ENCODE data around the gene CAMLG.
"Not testable (repeated sequence)": the region's sequence is repeated elsewhere in the genome, so short reads cannot be mapped to it uniquely, and the experiment has no call there.

The CAMLG gene

DNA sequence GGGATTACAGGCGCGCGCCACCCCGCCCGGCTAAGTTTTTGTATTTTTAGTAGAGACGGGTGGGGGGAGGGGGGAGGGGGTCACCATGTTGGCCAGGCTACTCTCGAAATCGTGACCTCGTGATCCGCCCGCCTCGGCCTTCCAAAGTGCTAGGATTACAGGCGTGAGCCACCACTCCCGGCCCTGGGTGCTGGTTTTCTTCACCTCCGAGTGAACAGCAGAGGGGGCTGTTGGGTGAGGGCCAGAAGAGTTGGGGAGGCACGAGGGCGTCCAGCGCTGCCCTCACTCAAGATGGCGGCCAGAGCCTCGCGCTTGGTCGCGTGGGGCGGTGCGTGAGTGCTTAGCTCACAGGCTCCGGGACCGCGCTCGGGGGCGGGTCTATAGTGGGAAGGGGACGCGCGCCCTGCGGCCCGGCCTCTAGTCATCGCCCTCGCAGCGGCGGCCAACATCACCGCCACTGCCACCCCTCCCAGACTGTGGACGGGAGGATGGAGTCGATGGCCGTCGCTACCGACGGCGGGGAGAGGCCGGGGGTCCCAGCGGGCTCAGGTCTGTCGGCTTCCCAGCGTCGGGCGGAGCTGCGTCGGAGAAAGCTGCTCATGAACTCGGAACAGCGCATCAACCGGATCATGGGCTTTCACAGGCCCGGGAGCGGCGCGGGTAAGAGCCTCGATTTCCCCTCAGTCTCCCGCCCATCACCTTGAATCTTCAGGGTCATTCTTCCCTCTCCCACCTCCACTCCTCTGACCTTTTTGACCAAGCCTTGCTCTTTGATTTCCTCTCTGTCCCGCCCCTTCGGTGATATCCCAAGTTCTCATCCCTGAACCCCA, at the start of gene CAMLG:
CAMLG (plus strand) TSS at position 416 of the 830 bp plus-strand sequence; CDS start at position 489, 73 bp downstream.
- peak; percentile 97 to 98 for DNase-seq

GRCh38 chr5:134690144-134690543, 48.2 kb upstream of the CAMLG start:
- DNase-seq: not testable (repeated sequence)

GRCh38 chr5:134692722-134693121, 45.6 kb upstream of the CAMLG start:
- DNase-seq: no peak

DNA sequence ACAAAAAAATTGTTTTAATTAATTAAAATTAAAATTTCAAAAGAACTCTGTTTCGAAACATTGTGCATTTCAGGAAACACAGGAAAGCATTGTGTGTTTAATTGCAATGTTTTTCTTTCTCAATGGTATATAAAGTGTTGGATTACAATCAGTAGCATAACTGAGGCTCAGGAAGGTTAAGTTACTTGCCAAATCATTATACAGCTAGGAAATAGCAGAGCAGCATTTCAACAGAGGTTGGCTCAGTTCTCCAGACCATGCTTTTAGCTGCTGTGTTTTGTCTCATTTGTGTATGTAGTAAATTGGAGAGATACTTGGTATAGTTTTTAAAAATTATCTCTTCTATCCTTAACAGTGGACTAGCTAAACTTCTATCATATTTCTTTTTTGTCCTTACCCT, 30.0 kb upstream of the CAMLG start:
- DNase-seq: no peak

DNA sequence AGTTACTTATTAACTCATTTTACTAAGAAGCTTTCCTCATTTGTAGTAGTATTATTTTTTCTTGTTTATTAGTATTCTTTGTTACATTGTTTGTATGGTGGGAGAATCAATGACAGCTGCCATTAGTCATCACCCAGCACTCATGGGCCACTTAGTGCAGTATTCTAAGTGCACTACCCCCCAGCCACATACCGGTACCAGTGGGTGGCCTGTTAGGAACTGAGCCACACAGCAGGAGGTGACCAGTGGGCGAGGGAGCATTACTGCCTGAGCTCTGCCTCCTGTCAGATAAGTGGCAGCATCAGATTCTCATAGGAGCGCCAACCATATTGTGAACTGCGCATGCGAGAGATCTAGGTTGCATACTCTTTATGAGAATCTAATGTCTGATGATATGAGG, 24.2 kb upstream of the CAMLG start:
- no peak for DNase-seq

DNA sequence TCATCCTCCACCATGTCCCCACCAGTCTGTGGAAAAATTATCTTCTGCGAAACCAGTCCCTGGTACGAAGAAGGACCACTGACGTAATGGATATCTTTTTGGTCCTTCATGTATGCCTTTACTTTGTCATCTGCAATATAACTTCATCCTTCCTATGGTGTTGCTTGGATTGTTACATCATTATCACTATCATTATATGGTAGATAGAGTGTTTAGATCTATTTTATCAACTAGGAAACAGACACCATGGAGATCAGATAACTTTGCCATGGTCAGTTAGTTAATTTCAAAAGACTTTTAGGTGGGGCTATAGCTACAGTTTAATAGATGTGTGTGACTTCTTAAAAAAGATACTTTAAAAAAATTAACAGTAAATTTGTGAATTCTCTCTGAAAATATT, 23.8 kb upstream of the CAMLG start:
- no peak for DNase-seq

GRCh38 chr5:134715466-134715865, 22.9 kb upstream of the CAMLG start:
- not testable (repeated sequence) for DNase-seq

DNA sequence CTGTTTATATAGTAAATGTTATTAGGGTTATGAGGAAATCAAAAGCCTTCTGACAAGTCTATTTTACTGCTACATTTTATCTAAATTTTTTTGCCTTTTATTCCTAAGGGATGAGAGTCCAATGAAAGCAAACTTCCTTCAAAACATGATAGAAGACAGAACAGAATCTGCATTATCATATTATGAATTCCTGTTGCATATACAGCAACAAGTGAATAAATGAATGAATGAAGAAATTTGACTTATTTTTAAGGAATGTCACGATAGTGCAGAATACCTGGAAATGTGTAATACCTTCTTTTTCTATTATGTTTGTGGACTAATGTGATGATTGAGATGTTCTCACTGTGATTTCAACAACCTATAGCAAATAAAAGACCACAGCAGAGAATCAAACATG, 13.5 kb upstream of the CAMLG start:
- DNase-seq: no peak

GRCh38 chr5:134732819-134733218, 5.5 kb upstream of the CAMLG start:
- DNase-seq: no peak

DNA sequence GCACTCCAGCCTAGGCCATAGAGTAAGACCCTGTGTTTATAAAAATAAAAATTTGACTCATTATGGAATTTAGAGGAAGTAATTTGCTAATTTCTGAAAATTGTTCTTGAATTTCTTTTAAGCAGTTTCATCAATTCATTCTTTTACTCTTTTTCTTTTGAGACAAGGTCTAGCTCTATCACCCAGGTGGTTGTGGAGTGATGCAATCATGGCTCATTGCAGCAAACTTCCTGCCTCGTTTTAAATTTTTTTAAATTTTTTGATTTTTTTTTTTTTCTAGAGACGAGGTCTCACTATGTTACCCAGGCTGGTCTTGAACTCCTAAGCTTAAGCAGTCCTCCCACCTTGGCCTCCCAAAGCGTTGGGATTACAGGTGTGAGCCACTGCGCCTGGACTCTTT, 3.1 kb upstream of the CAMLG start:
- DNase-seq: no peak

DNA sequence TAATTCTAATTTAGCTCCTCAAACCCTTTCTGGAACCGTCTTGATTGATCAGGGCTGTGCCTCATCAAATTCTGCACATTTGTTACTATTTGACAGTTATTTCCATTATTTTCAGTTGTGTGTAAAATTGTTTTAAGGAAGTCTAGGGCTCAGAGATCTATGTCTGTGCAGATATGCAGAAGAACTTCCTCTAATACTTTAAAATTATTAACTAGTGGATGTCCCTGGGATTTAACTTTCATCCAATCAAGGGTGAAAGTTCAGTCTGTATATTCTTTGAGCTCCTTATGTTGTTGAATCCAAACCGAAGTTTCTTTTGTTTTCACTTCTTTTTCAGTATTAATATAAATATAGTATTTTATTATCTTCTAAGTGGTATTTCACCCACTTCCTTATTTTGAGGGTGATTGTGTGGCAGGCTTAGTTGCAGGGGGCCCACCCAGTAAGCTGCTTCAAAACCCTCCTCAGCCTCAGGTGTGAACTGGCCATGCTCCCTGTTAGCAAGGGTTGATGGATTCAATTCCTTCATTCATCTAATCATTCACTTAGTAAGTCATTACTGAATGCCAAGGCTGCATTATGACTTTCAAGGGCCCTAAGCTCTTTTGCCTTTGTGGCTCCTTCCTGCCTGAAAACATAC, 2.1 kb upstream of the CAMLG start:
- DNase-seq: no peak

DNA sequence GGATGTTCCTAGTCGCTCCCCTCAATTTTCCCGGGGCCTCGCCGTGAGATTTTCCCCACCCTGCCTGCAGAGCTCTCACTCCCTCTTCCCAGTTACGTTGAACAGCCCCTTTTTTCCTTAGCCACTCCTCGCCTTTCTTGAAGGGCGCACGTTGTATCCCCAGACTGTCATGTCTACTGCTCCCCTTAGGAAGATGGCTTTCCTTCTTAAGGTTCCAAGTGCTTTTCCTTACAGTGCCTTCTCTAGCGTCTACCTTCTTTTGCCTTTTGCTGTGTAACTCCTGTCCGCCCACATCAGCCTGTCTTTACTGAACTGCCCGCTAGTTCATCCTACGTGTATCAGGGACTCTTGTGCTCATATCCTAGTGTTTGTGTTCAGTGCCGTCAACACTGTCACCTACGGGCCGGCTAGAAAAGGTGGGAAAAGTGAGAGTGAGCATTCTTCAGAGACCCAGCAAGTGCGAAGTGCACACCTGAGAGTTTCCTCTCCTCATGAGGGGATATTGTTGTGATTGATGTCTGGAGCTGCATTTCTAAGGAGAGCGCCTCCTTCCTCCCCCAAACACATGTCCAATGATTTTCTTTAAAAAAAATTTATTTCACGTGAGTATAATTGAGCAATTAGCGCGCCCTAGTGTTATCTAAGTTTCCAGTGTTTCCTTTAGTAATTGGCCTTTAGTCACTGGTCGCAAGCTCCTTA, 764 bp downstream of the CAMLG start:
- peak in 1 of 2 donors; percentile 47 for DNase-seq

- DNase-seq: no peak
Observed at GRCh38 chr5:134741052-134741451, 2.7 kb downstream of the CAMLG start.

GRCh38 chr5:134742134-134742533, 3.8 kb downstream of the CAMLG start:
- no peak for DNase-seq

- DNase-seq: no peak
Observed at GRCh38 chr5:134749415-134749814, 11.1 kb downstream of the CAMLG start.

GRCh38 chr5:134758176-134758503, 19.8 kb downstream of the CAMLG start:
- no peak for DNase-seq

DNA sequence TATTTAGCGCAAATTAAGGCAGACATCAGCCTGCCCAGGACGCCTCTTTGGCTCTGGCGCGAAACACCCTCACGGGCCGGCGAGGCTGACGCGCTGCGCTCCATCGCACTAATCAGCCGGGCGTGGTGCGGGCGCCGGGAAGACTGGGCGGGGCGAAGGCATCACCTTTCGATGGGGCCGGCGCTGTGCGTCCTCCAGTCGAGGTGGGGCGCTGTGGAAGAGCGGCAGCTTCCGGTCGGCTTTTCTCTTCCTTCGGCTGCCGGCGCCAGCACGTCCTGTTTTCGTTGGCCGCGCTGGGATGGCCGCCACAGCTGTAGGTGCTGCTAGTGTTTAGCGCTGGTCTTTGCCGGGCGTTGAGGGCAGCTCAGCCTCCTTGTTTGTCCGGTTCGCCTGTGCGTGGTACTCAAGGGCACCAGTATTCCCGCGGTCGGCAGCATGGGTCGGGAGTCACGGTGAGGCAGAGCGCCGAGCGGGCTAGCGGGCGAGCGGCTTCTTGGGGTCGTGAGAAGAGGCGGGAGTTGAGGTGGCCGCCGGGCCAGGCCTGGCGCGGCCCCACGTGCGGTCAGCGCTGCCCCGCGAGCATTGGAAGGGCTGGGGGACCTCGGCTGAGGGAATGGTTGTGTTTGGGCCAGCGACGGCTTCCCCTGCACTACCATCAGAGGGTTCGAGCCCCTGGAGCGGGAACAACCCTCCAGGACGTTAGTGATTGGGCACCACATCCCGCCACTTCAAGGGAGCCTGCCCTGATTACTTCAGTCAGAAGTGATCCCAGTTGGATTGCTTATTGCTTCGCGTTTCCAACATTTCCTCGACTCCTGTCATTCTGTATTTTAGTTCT, 20.4 kb downstream of the CAMLG start, which contains the start of gene DDX46:
DDX46 (plus strand) TSS at position 276 of the 838 bp plus-strand sequence; CDS start at position 436, 160 bp downstream.
- DNase-seq: peak; percentile 92 to 94

DNA sequence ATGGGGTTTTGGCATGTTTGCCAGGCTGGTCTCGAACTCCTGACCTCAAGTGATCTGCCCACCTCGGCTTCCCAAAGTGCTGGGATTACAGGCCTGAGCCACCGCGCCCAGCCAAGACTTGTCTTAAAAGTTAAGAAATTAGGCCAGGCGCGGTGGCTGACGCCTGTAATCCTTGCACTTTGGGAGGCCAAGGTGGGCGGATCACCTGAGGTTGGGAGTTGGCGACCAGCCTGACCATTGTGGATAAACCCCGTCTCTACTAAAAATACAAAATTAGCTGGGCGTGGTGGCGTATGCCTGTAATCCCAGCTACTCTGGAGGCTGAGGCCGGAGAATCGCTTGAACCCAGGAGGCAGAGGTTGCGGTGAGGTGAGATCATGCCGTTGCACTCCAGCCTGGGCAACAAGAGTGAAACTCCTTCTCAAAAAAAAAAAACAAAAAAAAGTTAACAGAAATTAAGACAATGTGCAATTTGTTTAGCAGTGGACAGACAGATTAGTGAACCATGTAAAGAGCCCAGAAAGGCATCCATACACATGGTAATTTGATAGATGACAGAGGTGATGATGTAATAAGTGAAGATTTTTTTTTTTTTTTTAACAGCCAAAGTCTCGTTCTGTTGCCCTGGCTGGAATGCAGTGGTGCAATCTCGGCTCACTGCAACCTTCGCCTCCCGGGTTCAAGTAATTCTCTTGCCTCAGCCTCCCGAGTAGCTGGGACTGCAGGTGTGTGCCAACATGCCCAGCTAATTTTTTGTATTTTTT, 29.4 kb downstream of the CAMLG start:
- DNase-seq: not testable (repeated sequence)

DNA sequence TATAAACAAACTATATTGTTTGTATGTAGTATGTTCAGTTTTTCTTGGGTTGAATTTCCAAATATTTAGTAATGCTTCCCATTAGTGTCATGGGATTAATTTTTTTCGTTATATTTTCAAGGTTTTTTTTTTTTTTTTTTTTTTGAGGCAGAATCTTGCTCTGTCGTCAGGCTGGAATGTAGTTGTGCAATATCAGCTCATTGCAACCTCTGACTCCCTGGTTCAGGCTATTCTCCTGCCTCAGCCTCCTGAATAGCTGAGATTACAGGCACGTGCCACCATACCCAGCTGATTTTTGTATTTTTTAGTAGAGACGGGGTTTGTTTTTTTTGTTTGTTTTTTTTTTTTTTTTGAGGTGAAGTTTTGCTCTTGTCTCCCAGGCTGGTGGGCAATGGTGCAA, 30.9 kb downstream of the CAMLG start:
- no peak for DNase-seq

DNA sequence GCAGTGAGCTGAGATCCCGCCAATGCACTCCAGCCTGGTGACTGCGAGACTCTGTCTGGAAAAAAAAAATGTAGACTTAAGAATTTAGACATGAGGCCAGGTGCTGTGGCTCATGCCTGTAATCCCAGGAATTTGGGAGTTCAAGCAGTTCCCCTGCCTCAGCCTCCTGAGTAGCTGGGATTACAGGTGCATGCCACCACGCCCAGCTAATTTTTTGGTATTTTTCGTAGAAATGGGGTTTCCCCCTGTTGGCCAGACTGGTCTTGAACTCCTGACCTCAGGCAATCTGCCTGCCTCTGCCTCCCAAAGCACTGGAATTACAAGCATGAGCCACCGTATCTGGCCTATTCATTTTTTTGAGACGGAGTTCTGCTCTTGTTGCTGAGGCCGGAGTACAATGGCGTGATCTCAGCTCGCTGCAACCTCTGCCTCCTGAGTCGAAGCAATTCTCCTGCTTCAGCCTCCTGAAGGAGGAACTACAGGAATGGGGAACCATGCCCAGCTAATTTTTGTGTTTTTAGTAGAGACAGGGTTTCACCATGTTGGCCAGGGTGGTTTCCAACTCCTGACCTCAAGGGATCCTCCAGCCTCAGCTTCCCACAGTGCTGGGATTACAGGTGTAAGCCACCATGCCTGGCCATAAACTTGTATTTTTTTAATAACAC, 34.2 kb downstream of the CAMLG start:
- DNase-seq: no peak

GRCh38 chr5:134777366-134777765, 39.0 kb downstream of the CAMLG start:
- DNase-seq: no peak
